Thyroid gland (tissue), 4 donors: ENCODE results near the gene CHN2. TPM values are rescaled to one million over a fixed set of nuclear protein-coding genes. Genes with fewer than 3 reads are reported as not detected.

Experiments used
- DNase-seq, 2 donors: peaks; one replicate each; pipeline ENCODE4 v3.0.0-alpha.2; 2019
- H3K27ac ChIP-seq, 3 donors: fragments of 200-600 bp; sonication (generic); 1 replicate in 2 of 3; 2 replicates in 1 of 3; pipeline ENCODE4 v1.5.1; 2016 to 2019; ENCODE audit warnings: mild to moderate bottlenecking in 1 of 3, moderate library complexity in 1 of 3
- H3K27me3 ChIP-seq: fragments of 200-600 bp; sonication (generic); one replicate; pipeline ENCODE4 v1.5.1; 2019
- H3K36me3 ChIP-seq, 2 donors: fragments of 200-600 bp; sonication (generic); one replicate each; pipeline ENCODE4 v1.5.1; 2016 to 2019
- H3K4me1 ChIP-seq, 2 donors: fragments of 200-600 bp; sonication (generic); one replicate each; pipeline ENCODE4 v1.5.1; 2017 to 2019
- H3K4me3 ChIP-seq, 3 donors: fragments of 200-600 bp; sonication (generic); replicated peaks in 1 of 3; 1 replicate in 2 of 3; 2 replicates in 1 of 3; pipeline ENCODE4 v1.5.1; 2016; ENCODE audit warnings: mild to moderate bottlenecking in 1 of 3
- H3K9me3 ChIP-seq: fragments of 200-600 bp; sonication (generic); one replicate; pipeline ENCODE4 v1.5.1; 2017
- POLR2A ChIP-seq, 2 donors: fragments of 450-650 bp; IDR thresholded peaks; one replicate each; pipeline ENCODE4 v1.6.1; 2017; ENCODE audit warnings: antibody characterized with exemption in 2 of 2, mild to moderate bottlenecking in 2 of 2, moderate library complexity in 1 of 2
- WGBS, 2 donors: methylation state at CpG; one replicate each; pipeline ENCODE4 v1.1.5; 2017; 5-methylcytosine and 5-hydroxymethylcytosine counted together
- intact Hi-C: fragments of 100-400 bp; cut with DNase I; formaldehyde crosslinking; loops from one replicate; pipeline ENCODE4 v1.15.1; 2023
- total RNA-seq, 4 donors: library from RNA; depleted of rRNA; stranded (reverse); fragments of >200 nt; gene quantifications; one replicate each; pipeline ENCODE4 v1.2.3, GENCODE V29; 2016
- TF ChIP-seq, protein P1 (sequence below), 6 experiments: fragments of 200-600 bp in 3 of 6; fragments of 450-650 bp in 3 of 6; sonication (generic) in 3 of 6; IDR thresholded peaks; one replicate each; pipeline ENCODE4 v1.5.1; 2016 to 2019; ENCODE audit warnings: antibody characterized with exemption in 6 of 6, mild to moderate bottlenecking in 2 of 6, inconsistent platforms in 1 of 6, moderate library complexity in 1 of 6

CHN2 gene
- total RNA-seq, 4 donors from 2014 or later, result 11.7 to 54.3 (median 41.4) TPM

GRCh38 chr7:29459589-29459988 is 265.0 kb downstream of the CHN2 start:
- intact Hi-C loops, result no loop called here
- WGBS, 2 donors, result 69 to 76% methylated on average over 8 of the region's 8 CpGs
- no peaks in the 10 kb centered on the region for H3K27me3 ChIP-seq
- no peak for DNase-seq
- H3K9me3 ChIP-seq, result no peaks in the 10 kb centered on the region
- H3K4me1 ChIP-seq, result no peaks in the 10 kb centered on the region
- TF ChIP-seq POLR2A (IDR thresholded peaks at IDR 0.05), result no peak
- TF ChIP-seq, protein P1, sequence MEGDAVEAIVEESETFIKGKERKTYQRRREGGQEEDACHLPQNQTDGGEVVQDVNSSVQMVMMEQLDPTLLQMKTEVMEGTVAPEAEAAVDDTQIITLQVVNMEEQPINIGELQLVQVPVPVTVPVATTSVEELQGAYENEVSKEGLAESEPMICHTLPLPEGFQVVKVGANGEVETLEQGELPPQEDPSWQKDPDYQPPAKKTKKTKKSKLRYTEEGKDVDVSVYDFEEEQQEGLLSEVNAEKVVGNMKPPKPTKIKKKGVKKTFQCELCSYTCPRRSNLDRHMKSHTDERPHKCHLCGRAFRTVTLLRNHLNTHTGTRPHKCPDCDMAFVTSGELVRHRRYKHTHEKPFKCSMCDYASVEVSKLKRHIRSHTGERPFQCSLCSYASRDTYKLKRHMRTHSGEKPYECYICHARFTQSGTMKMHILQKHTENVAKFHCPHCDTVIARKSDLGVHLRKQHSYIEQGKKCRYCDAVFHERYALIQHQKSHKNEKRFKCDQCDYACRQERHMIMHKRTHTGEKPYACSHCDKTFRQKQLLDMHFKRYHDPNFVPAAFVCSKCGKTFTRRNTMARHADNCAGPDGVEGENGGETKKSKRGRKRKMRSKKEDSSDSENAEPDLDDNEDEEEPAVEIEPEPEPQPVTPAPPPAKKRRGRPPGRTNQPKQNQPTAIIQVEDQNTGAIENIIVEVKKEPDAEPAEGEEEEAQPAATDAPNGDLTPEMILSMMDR (IDR thresholded peaks at IDR 0.05), result no peak
- no peak overlapping the region for H3K4me3 ChIP-seq
- no peaks in the 10 kb centered on the region for H3K36me3 ChIP-seq
- no peak overlapping the region for H3K27ac ChIP-seq

DNA sequence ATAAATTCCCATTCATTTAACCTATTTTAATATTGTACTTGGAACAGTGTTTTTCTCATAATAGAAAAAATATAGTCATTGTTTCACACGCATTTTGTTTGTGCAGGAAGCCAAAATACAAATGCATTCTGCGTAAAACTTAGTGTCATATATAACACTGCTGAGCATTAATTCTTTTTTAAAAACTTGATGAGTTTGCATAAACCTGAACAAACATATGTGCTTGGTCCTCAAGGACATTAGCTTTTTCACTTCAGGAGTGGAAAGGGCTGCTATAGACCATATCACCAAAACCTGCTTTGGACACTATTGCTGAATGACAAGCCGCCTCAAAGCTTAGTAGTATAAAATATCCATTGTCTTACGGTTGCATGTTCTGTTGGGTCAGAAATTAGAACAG is 267.4 kb downstream of the CHN2 start:
- H3K27me3 ChIP-seq, result no peaks in the 10 kb centered on the region
- H3K27ac ChIP-seq, result no peak overlapping the region
- TF ChIP-seq, protein P1 (IDR thresholded peaks at IDR 0.05), result no peak
- TF ChIP-seq POLR2A (IDR thresholded peaks at IDR 0.05), result no peak
- H3K4me3 ChIP-seq, result no peak overlapping the region
- intact Hi-C loops, result no loop called here
- H3K36me3 ChIP-seq, result no peaks in the 10 kb centered on the region
- H3K4me1 ChIP-seq, result no peaks in the 10 kb centered on the region
- DNase-seq, result no peak
- no peaks in the 10 kb centered on the region for H3K9me3 ChIP-seq
- WGBS, 2 donors, result 99% methylated on average over 4 of the region's 4 CpGs

- Histone ChIP-seq H3K27me3 (no peaks in the 10 kb centered on the region), H3K36me3 (no peaks in the 10 kb centered on the region), H3K9me3 (no peaks in the 10 kb centered on the region), H3K4me3 (no peak overlapping the region), H3K4me1 (no peaks in the 10 kb centered on the region), H3K27ac (no peak overlapping the region)
- intact Hi-C loops, result no loop called here
- no peak for TF ChIP-seq POLR2A (IDR thresholded peaks at IDR 0.05)
- TF ChIP-seq, protein P1 (IDR thresholded peaks at IDR 0.05), result no peak
- DNase-seq, result no peak
- 99% methylated on average over 3 of the region's 3 CpGs for WGBS, 2 donors
Observed at GRCh38 chr7:29463504-29464158, 269.1 kb downstream of the CHN2 start.

GRCh38 chr7:29464753-29465152 is 270.2 kb downstream of the CHN2 start:
- Histone ChIP-seq H3K4me3 (no peak overlapping the region), H3K4me1 (no peaks in the 10 kb centered on the region), H3K27ac (no peak overlapping the region), H3K27me3 (no peaks in the 10 kb centered on the region), H3K9me3 (no peaks in the 10 kb centered on the region), H3K36me3 (no peaks in the 10 kb centered on the region)
- WGBS, 2 donors, result 82 to 90% methylated on average over 3 of the region's 3 CpGs
- no peak for DNase-seq
- intact Hi-C loops, result no loop called here
- TF ChIP-seq, protein P1 (IDR thresholded peaks at IDR 0.05), result no peak
- no peak for TF ChIP-seq POLR2A (IDR thresholded peaks at IDR 0.05)

DNA sequence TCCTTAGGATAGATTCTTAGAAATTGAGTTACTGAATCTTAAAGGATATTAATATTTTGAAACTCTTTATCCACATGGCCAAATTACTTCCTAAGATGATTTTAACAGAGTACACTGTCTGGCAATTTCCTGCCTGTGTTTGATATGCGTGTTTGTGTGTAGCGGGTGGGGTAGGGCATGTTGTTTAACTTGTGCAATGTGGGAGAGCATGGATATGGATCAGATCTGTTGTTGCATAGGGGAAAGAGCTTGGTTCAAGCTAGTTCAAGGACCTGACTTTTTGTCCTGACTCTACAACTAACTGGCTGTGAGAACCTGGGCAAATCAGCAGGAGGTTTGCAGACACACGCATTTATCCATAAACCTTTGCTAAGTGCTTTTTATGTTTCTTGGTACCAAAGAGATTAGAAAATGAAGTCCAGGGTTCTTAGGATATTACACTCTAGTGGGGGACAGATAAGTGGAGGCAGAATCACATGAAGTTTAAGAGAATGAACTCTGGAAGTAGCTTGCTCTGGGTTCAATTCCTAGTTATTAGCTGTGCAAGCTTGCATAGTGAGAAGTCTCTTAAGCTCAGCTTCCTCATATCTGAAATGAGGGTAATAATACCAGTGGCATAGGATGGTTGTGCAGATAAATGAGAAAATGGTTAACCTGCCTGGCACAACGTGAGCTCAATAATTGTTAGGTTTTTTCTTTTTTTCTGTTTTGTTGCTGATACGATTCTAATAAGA is 272.8 kb downstream of the CHN2 start:
- intact Hi-C loops, result no loop called here

More for the DNA sequence above, 272.8 kb downstream of the CHN2 start:
- WGBS, 2 donors, result 91 to 97% methylated on average over 5 of the region's 5 CpGs
- Histone ChIP-seq H3K36me3 (no peaks in the 10 kb centered on the region), H3K9me3 (no peaks in the 10 kb centered on the region), H3K27me3 (no peaks in the 10 kb centered on the region), H3K27ac (no peak overlapping the region), H3K4me3 (no peak overlapping the region), H3K4me1 (no peaks in the 10 kb centered on the region)
- TF ChIP-seq, protein P1 (IDR thresholded peaks at IDR 0.05), result no peak
- no peak for TF ChIP-seq POLR2A (IDR thresholded peaks at IDR 0.05)
- no peak for DNase-seq
